GM11168 (cell line): ENCODE data around the gene SLC16A3.

ENCODE experiments used
- in situ Hi-C: fragments of 300-500 bp; cut with MboI; formaldehyde crosslinking; loops from one replicate; pipeline ENCODE4 v1.12.0; 2022; ENCODE audit warnings: low sequenced_read_pairs; ENCODE audit not compliant: unreplicated experiment

SLC16A3 gene

GRCh38 chr17:82235056-82235774 is 6.4 kb downstream of the SLC16A3 start:
- in situ Hi-C loops: no loop called here

GRCh38 chr17:82235775-82236141 is 6.9 kb downstream of the SLC16A3 start:
- in situ Hi-C loops: no loop called here

- in situ Hi-C loops: no loop called here
Observed at GRCh38 chr17:82236142-82236971, 7.5 kb downstream of the SLC16A3 start.

- in situ Hi-C loops: no loop called here
Observed at GRCh38 chr17:82237083-82237745, 8.4 kb downstream of the SLC16A3 start.

GRCh38 chr17:82237746-82238471 is 9.1 kb downstream of the SLC16A3 start:
- in situ Hi-C loops: no loop called here

GRCh38 chr17:82238472-82239201 is 9.8 kb downstream of the SLC16A3 start:
- in situ Hi-C loops: no loop called here

GRCh38 chr17:82239401-82239925 is 10.6 kb downstream of the SLC16A3 start:
- in situ Hi-C loops: no loop called here

GRCh38 chr17:82239926-82240505 is 11.2 kb downstream of the SLC16A3 start:
- in situ Hi-C loops: no loop called here

- in situ Hi-C loops: no loop called here
Observed at GRCh38 chr17:82240506-82241182, 11.8 kb downstream of the SLC16A3 start.

- in situ Hi-C loops: no loop called here
Observed at GRCh38 chr17:82241183-82241925, 12.5 kb downstream of the SLC16A3 start.

- in situ Hi-C loops: no loop called here
Observed at GRCh38 chr17:82241926-82242697, 13.3 kb downstream of the SLC16A3 start.

GRCh38 chr17:82242698-82242976 is 13.8 kb downstream of the SLC16A3 start:
- in situ Hi-C loops: no loop called here

GRCh38 chr17:82242977-82243647 is 14.3 kb downstream of the SLC16A3 start:
- in situ Hi-C loops: no loop called here

- in situ Hi-C loops: no loop called here
Observed at GRCh38 chr17:82243648-82244412, 15.0 kb downstream of the SLC16A3 start.

- in situ Hi-C loops: no loop called here
Observed at GRCh38 chr17:82244413-82245133, 15.7 kb downstream of the SLC16A3 start.
